ENCODE results near the gene IL4.

IL4 gene

DNA sequence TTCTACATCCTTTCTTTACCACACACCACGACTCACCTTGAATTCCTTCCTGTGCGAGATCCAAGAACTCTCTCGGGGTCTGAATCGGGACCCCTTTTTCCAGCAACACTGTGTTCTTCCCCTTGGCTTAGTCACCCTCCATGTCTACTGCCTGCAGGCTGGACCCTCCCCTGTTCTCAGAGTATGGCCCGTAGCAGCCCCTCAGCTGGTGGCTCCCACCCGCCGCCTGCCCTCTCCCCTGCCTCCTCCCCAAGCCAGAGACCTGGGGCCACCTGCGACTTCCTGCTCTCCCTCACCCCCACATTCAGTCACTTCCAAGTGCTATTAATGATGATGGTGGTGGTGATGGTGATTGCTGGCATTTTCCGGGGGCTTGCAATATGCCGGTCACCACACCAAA, 6.5 kb upstream of the IL4 start:
- ChIA-PET POLR2A (ENCODE audit: low non-redundant PET) (no interaction called here), CTCF (interaction anchor here (0.5 to 0.6 kb wide), 2 partner anchors 28 to 64 kb away, joined by 3 read pairs; no protein-coding TSS in a partner anchor)
- TF ChIP-seq CTCF (conservative IDR thresholded peaks at IDR 0.05; ENCODE audit: low read depth), result no peak
- DNase-seq (ENCODE audit: low spot score), result no peak
- H3K27ac ChIP-seq, result no peak overlapping the region

DNA sequence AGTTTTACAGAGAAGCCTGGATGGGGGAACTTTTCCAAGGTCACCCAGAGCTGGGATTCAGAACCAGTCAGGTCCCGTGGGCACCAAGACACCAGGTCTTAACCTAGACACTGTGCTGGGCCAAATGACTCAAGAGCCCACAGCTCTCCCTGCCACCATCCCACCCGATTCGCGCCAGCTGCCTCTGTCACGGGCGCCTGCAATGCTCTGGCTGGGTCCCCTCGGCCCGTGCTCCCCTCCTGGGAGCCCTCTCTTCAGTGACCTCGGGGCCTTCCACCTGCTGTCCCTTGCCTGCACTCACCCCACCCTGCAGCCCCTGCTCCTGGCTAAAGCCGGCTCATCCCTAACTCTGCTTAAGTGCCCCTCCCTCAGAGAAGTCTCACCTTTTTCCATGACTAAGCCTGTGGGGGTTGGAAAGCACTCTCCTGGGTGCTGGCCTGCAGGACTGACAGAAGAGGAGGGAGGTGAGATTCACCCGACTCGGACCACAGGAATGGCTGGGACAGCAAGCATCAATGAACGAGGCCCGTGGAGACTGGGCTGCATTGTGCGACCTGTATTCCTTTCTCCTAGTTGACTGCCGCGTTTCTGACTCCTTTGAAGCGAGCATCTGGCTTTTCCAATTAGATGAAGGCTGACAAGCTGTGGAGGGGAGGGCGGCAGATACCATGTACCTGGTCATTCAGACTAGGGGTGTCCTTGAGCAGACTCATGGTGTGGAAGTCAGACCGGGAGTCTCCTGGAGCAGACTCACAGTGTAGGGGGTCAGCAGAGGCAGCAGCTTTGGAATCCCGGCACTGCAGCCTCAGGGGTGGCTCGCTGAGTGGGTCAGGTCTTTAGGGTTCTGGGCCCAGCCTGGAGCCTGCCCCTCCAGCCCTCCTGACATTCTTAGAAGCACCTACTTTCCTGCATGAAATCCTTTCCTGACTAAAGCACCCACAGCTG, 5.8 kb upstream of the IL4 start:
- CTCF ChIA-PET, result interaction anchor here (0.5 to 0.7 kb wide), 2 partner anchors 65 to 132 kb away, joined by 3 read pairs; no protein-coding TSS in a partner anchor
- no peak overlapping the region for H3K27ac ChIP-seq
- POLR2A ChIA-PET (ENCODE audit: low non-redundant PET), result no interaction called here
- no peak for TF ChIP-seq CTCF (conservative IDR thresholded peaks at IDR 0.05; ENCODE audit: low read depth)
- no peak for DNase-seq (ENCODE audit: low spot score)

- DNase-seq (ENCODE audit: low spot score), result no peak
- CTCF ChIA-PET, result interaction anchor here (0.7 kb wide), 1 partner anchor 133 kb away, joined by 3 read pairs; no protein-coding TSS in a partner anchor
- no peak for TF ChIP-seq CTCF (conservative IDR thresholded peaks at IDR 0.05; ENCODE audit: low read depth)
- H3K27ac ChIP-seq, result no peak overlapping the region
- POLR2A ChIA-PET (ENCODE audit: low non-redundant PET), result no interaction called here
These were observed 4.9 kb upstream of the IL4 start for GRCh38 chr5:132668706-132669454.

DNA sequence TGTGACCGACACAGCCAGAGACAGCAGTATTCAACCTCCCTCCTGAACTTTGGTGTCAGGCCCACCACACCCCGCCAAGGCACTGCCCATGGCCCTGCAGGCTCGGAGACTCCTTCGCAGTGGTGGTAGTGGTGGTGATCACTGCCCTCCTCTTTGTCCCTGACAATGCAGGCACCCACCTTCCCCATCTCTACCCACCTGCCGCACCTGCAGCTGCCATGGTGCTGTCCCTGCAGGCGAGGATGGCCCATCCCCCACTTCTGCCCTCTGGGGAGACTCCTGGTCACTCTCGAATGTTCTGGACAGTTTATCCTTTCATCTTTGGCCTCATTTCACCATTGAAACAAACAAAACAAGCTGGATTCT, 4.4 kb upstream of the IL4 start:
- CTCF ChIA-PET, result no interaction called here
- no peak for DNase-seq (ENCODE audit: low spot score)
- H3K27ac ChIP-seq, result no peak overlapping the region
- TF ChIP-seq CTCF (conservative IDR thresholded peaks at IDR 0.05; ENCODE audit: low read depth), result no peak
- POLR2A ChIA-PET (ENCODE audit: low non-redundant PET), result no interaction called here

GRCh38 chr5:132669966-132670882, 3.6 kb upstream of the IL4 start:
- H3K27ac ChIP-seq, result no peak overlapping the region
- ChIA-PET CTCF (no interaction called here), POLR2A (ENCODE audit: low non-redundant PET) (no interaction called here)
- no peak for DNase-seq (ENCODE audit: low spot score)
- no peak for TF ChIP-seq CTCF (conservative IDR thresholded peaks at IDR 0.05; ENCODE audit: low read depth)

GRCh38 chr5:132671000-132671399, 2.8 kb upstream of the IL4 start:
- ChIA-PET POLR2A (ENCODE audit: low non-redundant PET) (no interaction called here), CTCF (no interaction called here)
- TF ChIP-seq CTCF (conservative IDR thresholded peaks at IDR 0.05; ENCODE audit: low read depth), result no peak
- H3K27ac ChIP-seq, result no peak overlapping the region
- no peak for DNase-seq (ENCODE audit: low spot score)
